HG03175 (cell line): ENCODE measurements around the gene DVL1.

Source experiments
- ATAC-seq: cut with Tn5 transposase; IDR thresholded peaks from one replicate; pipeline ENCODE4 v1.9.1; 2021; ENCODE audit warnings: mild to moderate bottlenecking, moderate library complexity; ENCODE audit not compliant: unreplicated experiment

DVL1 gene

GRCh38 chr1:1312450-1313314 is 36.5 kb downstream of the DVL1 start:
- ATAC-seq = no peak

- ATAC-seq = no peak
Observed at GRCh38 chr1:1311107-1312104, 37.8 kb downstream of the DVL1 start.

- ATAC-seq = no peak
Observed at GRCh38 chr1:1310476-1311053, 38.7 kb downstream of the DVL1 start.

GRCh38 chr1:1310109-1310385 is 39.2 kb downstream of the DVL1 start:
- no peak for ATAC-seq

- ATAC-seq = no peak
Observed at GRCh38 chr1:1309251-1310108, 39.7 kb downstream of the DVL1 start.

- ATAC-seq = peak; percentile 2
Observed at GRCh38 chr1:1308756-1309250, 40.4 kb downstream of the DVL1 start.

GRCh38 chr1:1307923-1308755 is 41.1 kb downstream of the DVL1 start, which contains the start of the genes ACAP3 and PUSL1:
Gene ACAP3, minus strand, starts transcription at chr1:1307930. Its CDS starts 115 bp downstream, at chr1:1307815.
Gene PUSL1, plus strand, starts transcription at chr1:1308597. Its CDS starts 47 bp downstream, at chr1:1308644.
- peak; percentile 63 for ATAC-seq

- ATAC-seq = no peak
Observed at GRCh38 chr1:1307261-1307922, 41.8 kb downstream of the DVL1 start.

- no peak for ATAC-seq
Observed at GRCh38 chr1:1306661-1307260, 42.5 kb downstream of the DVL1 start.

- no peak for ATAC-seq
Observed at GRCh38 chr1:1306070-1306660, 43.1 kb downstream of the DVL1 start.

- no peak for ATAC-seq
Observed at GRCh38 chr1:1305300-1306069, 43.7 kb downstream of the DVL1 start.

- no peak for ATAC-seq
Observed at GRCh38 chr1:1304331-1305299, 44.6 kb downstream of the DVL1 start.

GRCh38 chr1:1303736-1304135 is 45.5 kb downstream of the DVL1 start:
- ATAC-seq = no peak

GRCh38 chr1:1302951-1303509 is 46.2 kb downstream of the DVL1 start:
- ATAC-seq = no peak

- no peak for ATAC-seq
Observed at GRCh38 chr1:1302006-1302430, 47.2 kb downstream of the DVL1 start.

GRCh38 chr1:1300352-1300739 is 48.9 kb downstream of the DVL1 start:
- no peak for ATAC-seq
